T47D (cell line): ENCODE measurements around the gene PCDHA1.
"Not testable (repeated sequence)": the region's sequence is repeated elsewhere in the genome, so short reads cannot be mapped to it uniquely, and the experiment has no call there.

Experiments
- DNase-seq, 2 experiments: peaks; one replicate each; pipeline versions ENCODE4 v3.0.0 to v3.0.0-alpha.2; 2011 to 2012; ENCODE audit warnings: low read depth in 1 of 2, low spot score in 1 of 2
- JUND ChIP-seq: IDR thresholded peaks from 2 replicates; pipeline ENCODE4 v1.6.1; 2012; ENCODE audit warnings: low read depth
- in situ Hi-C: cut with HindIII; loops from 2 replicates; pipeline ENCODE4 v1.10.0; 2016; ENCODE audit warnings: low sequenced_read_pairs, low pct_unique_long_range_greater_than_20kb

PCDHA1 gene

GRCh38 chr5:140855772-140856674 is 70.1 kb downstream of the PCDHA1 start, which contains the start of gene PCDHA10:
Gene PCDHA10 (plus strand): TSS chr5:140855897. CDS start chr5:140856049, 152 bp downstream.
- in situ Hi-C loops = no loop called here
- DNase-seq = peak in 1 of 2 experiments; percentile 12
- TF ChIP-seq JUND = no peak

GRCh38 chr5:140857177-140857986 is 71.4 kb downstream of the PCDHA1 start:
- in situ Hi-C loops = no loop called here
- no peak for DNase-seq
- no peak for TF ChIP-seq JUND

GRCh38 chr5:140857987-140858240 is 72.0 kb downstream of the PCDHA1 start:
- DNase-seq = no peak
- TF ChIP-seq JUND = no peak
- in situ Hi-C loops = no loop called here

GRCh38 chr5:140862441-140863295 is 76.7 kb downstream of the PCDHA1 start:
- TF ChIP-seq JUND = no peak
- in situ Hi-C loops = no loop called here
- DNase-seq = no peak

GRCh38 chr5:140868721-140869554 is 83.0 kb downstream of the PCDHA1 start, which contains the start of gene PCDHA11:
Gene PCDHA11 (plus strand): TSS chr5:140868957. CDS start chr5:140869104, 147 bp downstream.
- peak; percentile 87 to 88 for DNase-seq
- no peak for TF ChIP-seq JUND
- in situ Hi-C loops = no loop called here

- in situ Hi-C loops = no loop called here
- no peak for TF ChIP-seq JUND
- peak in 1 of 2 experiments; percentile 89 for DNase-seq
These were observed 83.6 kb downstream of the PCDHA1 start for GRCh38 chr5:140869555-140869886.

GRCh38 chr5:140870221-140871201 is 84.6 kb downstream of the PCDHA1 start:
- no peak for TF ChIP-seq JUND
- in situ Hi-C loops = no loop called here
- no peak for DNase-seq

GRCh38 chr5:140875085-140876065 is 89.4 kb downstream of the PCDHA1 start, which contains the start of gene PCDHA12:
Gene PCDHA12 (plus strand): TSS chr5:140875308. CDS start chr5:140875473, 165 bp downstream.
- in situ Hi-C loops = no loop called here
- TF ChIP-seq JUND = no peak
- peak in 1 of 2 experiments; percentile 18 for DNase-seq

GRCh38 chr5:140876541-140877261 is 90.8 kb downstream of the PCDHA1 start:
- DNase-seq, in situ Hi-C loops: not testable (repeated sequence)
